DOHH2 (cell line): ENCODE results near the gene EPHB3.

Experiments used
- H3F3A ChIP-seq: fragments of 200-600 bp; sonication (generic), shearing (Covaris generic); 2 replicates; pipeline ENCODE4 v1.6.0; 2016; ENCODE audit warnings: antibody characterized with exemption, mild to moderate bottlenecking; ENCODE audit not compliant: control insufficient read depth, insufficient read depth
- H3K27ac ChIP-seq: fragments of 200-600 bp; sonication (generic); 2 replicates; pipeline ENCODE4 v1.5.1; 2014; ENCODE audit warnings: low read depth, mild to moderate bottlenecking, low read length, moderate library complexity
- H3K27me3 ChIP-seq: fragments of 200-600 bp; sonication (generic); 2 replicates; pipeline ENCODE4 v1.6.1; 2014; ENCODE audit warnings: mild to moderate bottlenecking, low read length, mixed read lengths; ENCODE audit not compliant: control insufficient read depth
- H3K36me3 ChIP-seq: fragments of 200-600 bp; sonication (generic); 2 replicates; pipeline ENCODE4 v1.6.1; 2014; ENCODE audit warnings: mild to moderate bottlenecking, low read length, moderate library complexity, mixed read lengths; ENCODE audit not compliant: control insufficient read depth
- H3K4me1 ChIP-seq: fragments of 200-600 bp; sonication (generic); 2 replicates; pipeline ENCODE4 v1.6.1; 2014; ENCODE audit warnings: mild to moderate bottlenecking, low read length, mixed read lengths; ENCODE audit not compliant: control insufficient read depth
- H3K4me2 ChIP-seq: fragments of 200-600 bp; sonication (generic); 2 replicates; pipeline ENCODE4 v1.6.0; 2014; ENCODE audit warnings: mild to moderate bottlenecking, low read length, moderate library complexity
- H3K4me3 ChIP-seq: fragments of 200-600 bp; sonication (generic); 2 replicates; pipeline ENCODE4 v1.5.1; 2014; ENCODE audit warnings: mild to moderate bottlenecking, low read length, mixed read lengths
- H3K79me2 ChIP-seq: fragments of 200-600 bp; sonication (generic); 2 replicates; pipeline ENCODE4 v1.6.1; 2014; ENCODE audit warnings: mild to moderate bottlenecking, low read length, mixed read lengths; ENCODE audit not compliant: control insufficient read depth
- H3K9me2 ChIP-seq: fragments of 200-600 bp; sonication (generic); replicated peaks from 2 replicates; pipeline ENCODE4 v1.6.1; 2014; ENCODE audit warnings: mild to moderate bottlenecking, low read length, mixed read lengths; ENCODE audit not compliant: control insufficient read depth
- H3K9me3 ChIP-seq: fragments of 200-600 bp; sonication (generic); 2 replicates; pipeline ENCODE4 v1.6.1; 2014; ENCODE audit warnings: antibody characterized with exemption, low read length, mixed read lengths; ENCODE audit not compliant: control insufficient read depth, insufficient read depth
- H4K20me1 ChIP-seq: fragments of 200-600 bp; sonication (generic); 2 replicates; pipeline ENCODE4 v1.6.0; 2014; ENCODE audit warnings: low read depth, mild to moderate bottlenecking, antibody characterized with exemption, low read length, moderate library complexity; ENCODE audit not compliant: control insufficient read depth, insufficient read depth
- CTCF ChIP-seq: fragments of 200-600 bp; sonication (generic); IDR thresholded peaks from one replicate; pipeline ENCODE4 v1.5.1; 2014; ENCODE audit warnings: antibody characterized with exemption, mild to moderate bottlenecking, low read depth, low read length; ENCODE audit not compliant: poor library complexity, severe bottlenecking
- EZH2phosphoT487 ChIP-seq: fragments of 200-600 bp; sonication (generic); IDR thresholded peaks from 2 replicates; pipeline ENCODE4 v1.6.1; 2017; ENCODE audit warnings: borderline replicate concordance, mild to moderate bottlenecking, antibody characterized with exemption, low read length, moderate library complexity, mixed read lengths

Gene EPHB3

GRCh38 chr3:184599143-184599542 lies 37.6 kb downstream of the EPHB3 start:
- TF ChIP-seq CTCF (no peak), EZH2phosphoT487 (no peak)
- no peaks in the 10 kb centered on the region for H3F3A ChIP-seq
- no peaks in the 10 kb centered on the region for H4K20me1 ChIP-seq
- no peaks in the 10 kb centered on the region for H3K9me3 ChIP-seq
- H3K4me2 ChIP-seq = no peak overlapping the region
- H3K36me3 ChIP-seq = no peaks in the 10 kb centered on the region
- peaks cover 21% of the 10 kb centered on the region for H3K4me1 ChIP-seq
- H3K9me2 ChIP-seq = no peaks in the 10 kb centered on the region
- H3K27ac ChIP-seq = no peak overlapping the region
- H3K79me2 ChIP-seq = no peaks in the 10 kb centered on the region
- peaks cover 4% of the 10 kb centered on the region; the same call in 1 of the 2 replicates for H3K27me3 ChIP-seq
- H3K4me3 ChIP-seq = no peak overlapping the region

- no peaks in the 10 kb centered on the region for H3K36me3 ChIP-seq
- H3K4me2 ChIP-seq = no peak overlapping the region
- no peak overlapping the region for H3K27ac ChIP-seq
- no peaks in the 10 kb centered on the region for H4K20me1 ChIP-seq
- H3K9me2 ChIP-seq = no peaks in the 10 kb centered on the region
- TF ChIP-seq EZH2phosphoT487 (no peak), CTCF (no peak)
- no peaks in the 10 kb centered on the region for H3K79me2 ChIP-seq
- H3K9me3 ChIP-seq = no peaks in the 10 kb centered on the region
- H3K4me1 ChIP-seq = peaks cover 32% of the 10 kb centered on the region
- no peak overlapping the region for H3K4me3 ChIP-seq
- peaks cover 4% of the 10 kb centered on the region; the same call in 1 of the 2 replicates for H3K27me3 ChIP-seq
- no peaks in the 10 kb centered on the region for H3F3A ChIP-seq
These were observed 39.2 kb downstream of the EPHB3 start for GRCh38 chr3:184600685-184601377.

GRCh38 chr3:184601576-184602371 lies 40.2 kb downstream of the EPHB3 start:
- no peaks in the 10 kb centered on the region for H3K9me2 ChIP-seq
- no peaks in the 10 kb centered on the region for H3K9me3 ChIP-seq
- H3K36me3 ChIP-seq = no peaks in the 10 kb centered on the region
- H3K27ac ChIP-seq = no peak overlapping the region
- peaks cover 36% of the 10 kb centered on the region for H3K4me1 ChIP-seq
- no peaks in the 10 kb centered on the region for H3F3A ChIP-seq
- H3K79me2 ChIP-seq = no peaks in the 10 kb centered on the region
- H3K4me2 ChIP-seq = no peak overlapping the region
- TF ChIP-seq CTCF = no peak
- no peak for TF ChIP-seq EZH2phosphoT487
- H3K27me3 ChIP-seq = peaks cover 4% of the 10 kb centered on the region; the same call in 1 of the 2 replicates
- H3K4me3 ChIP-seq = no peak overlapping the region
- H4K20me1 ChIP-seq = no peaks in the 10 kb centered on the region
